MM.1S (cell line): ENCODE data around the gene CEP164.

Source experiments
- CTCF ChIP-seq: fragments of 300-600 bp; sonication (generic); IDR thresholded peaks from 2 replicates; pipeline ENCODE4 v1.5.1; 2016; ENCODE audit warnings: antibody characterized with exemption, low read length, mixed read lengths
- EZH2 ChIP-seq: fragments of 300-600 bp; sonication (generic); optimal IDR thresholded peaks from 2 replicates; pipeline ENCODE3; 2017; ENCODE audit warnings: low read depth, mild to moderate bottlenecking, antibody characterized with exemption, low read length, mixed read lengths
- EZH2phosphoT487 ChIP-seq: fragments of 300-600 bp; sonication (generic); IDR thresholded peaks from 2 replicates; pipeline ENCODE4 v1.6.1; 2018; ENCODE audit warnings: antibody characterized with exemption, low read length

GRCh38 chr11:117419482-117420142 is 92.0 kb downstream of the CEP164 start:
- TF ChIP-seq CTCF (no peak), EZH2 (no peak), EZH2phosphoT487 (no peak)
